EL (cell line): ENCODE results near the gene EML5.

Experiments used
- DNase-seq: peaks from one replicate; pipeline ENCODE4 v3.0.0-alpha.2; 2016

EML5 gene

GRCh38 chr14:88612981-88613380 lies 179.8 kb downstream of the EML5 start:
- peak; percentile 8 for DNase-seq

GRCh38 chr14:88611878-88612277 lies 180.9 kb downstream of the EML5 start:
- peak; percentile 42 for DNase-seq

GRCh38 chr14:88607829-88608228 lies 184.9 kb downstream of the EML5 start:
- no peak for DNase-seq

- DNase-seq: no peak
Measured at GRCh38 chr14:88605594-88605993, 187.2 kb downstream of the EML5 start.

- DNase-seq: no peak
Measured at GRCh38 chr14:88604212-88604611, 188.5 kb downstream of the EML5 start.

GRCh38 chr14:88599761-88600439 lies 192.9 kb downstream of the EML5 start:
- no peak for DNase-seq

GRCh38 chr14:88599326-88599725 lies 193.4 kb downstream of the EML5 start:
- DNase-seq: no peak

GRCh38 chr14:88598097-88598675 lies 194.6 kb downstream of the EML5 start:
- DNase-seq: no peak

GRCh38 chr14:88597601-88598000 lies 195.2 kb downstream of the EML5 start:
- DNase-seq: no peak

- no peak for DNase-seq
Measured at GRCh38 chr14:88597038-88597437, 195.7 kb downstream of the EML5 start.

- DNase-seq: no peak
Measured at GRCh38 chr14:88592031-88592430, 200.7 kb downstream of the EML5 start.

GRCh38 chr14:88590173-88590572 lies 202.6 kb downstream of the EML5 start:
- peak; percentile 28 for DNase-seq

- DNase-seq: no peak
Measured at GRCh38 chr14:88588081-88588480, 204.7 kb downstream of the EML5 start.

GRCh38 chr14:88584451-88584850 lies 208.3 kb downstream of the EML5 start:
- no peak for DNase-seq

- no peak for DNase-seq
Measured at GRCh38 chr14:88576222-88576621, 216.5 kb downstream of the EML5 start.

- no peak for DNase-seq
Measured at GRCh38 chr14:88572117-88572516, 220.6 kb downstream of the EML5 start.

- DNase-seq: no peak
Measured at GRCh38 chr14:88568196-88568595, 224.6 kb downstream of the EML5 start.

- no peak for DNase-seq
Measured at GRCh38 chr14:88565427-88565826, 227.3 kb downstream of the EML5 start.

GRCh38 chr14:88563845-88564244 lies 228.9 kb downstream of the EML5 start:
- DNase-seq: no peak

- DNase-seq: peak; percentile 89
Measured at GRCh38 chr14:88562831-88563686, 229.7 kb downstream of the EML5 start, which contains the start of gene ZC3H14. Gene ZC3H14 (plus strand): TSS chr14:88563037. CDS start chr14:88563134, 97 bp downstream.

- DNase-seq: no peak
Measured at GRCh38 chr14:88562532-88562830, 230.3 kb downstream of the EML5 start.
